ENCODE measurements around the gene PLD1. TPM values are rescaled to one million over a fixed set of nuclear protein-coding genes. Genes with fewer than 3 reads are reported as not detected.

The PLD1 gene
- total RNA-seq, 1 donor from 2014 or later: 0.21 TPM

DNA sequence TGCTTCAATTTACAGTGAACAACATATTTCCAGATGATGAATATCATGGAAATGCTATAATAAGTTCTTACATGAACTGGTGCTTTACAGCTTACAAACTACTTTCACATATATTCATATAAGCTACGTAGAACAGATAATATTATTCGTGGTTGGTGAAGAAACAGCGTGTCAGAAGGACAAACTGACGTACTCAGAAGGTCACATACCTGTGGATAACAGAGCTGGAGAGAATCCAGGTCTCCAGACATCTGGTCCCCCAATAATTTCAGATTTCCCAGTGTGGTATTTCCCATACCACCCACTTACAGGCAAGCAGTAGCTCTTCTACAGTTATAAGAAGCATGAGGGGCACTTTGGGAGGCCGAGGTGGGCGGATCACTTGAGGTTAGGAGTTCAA, 156.6 kb downstream of the PLD1 start:
- Mint-ChIP-seq H3K27me3 (ENCODE audit: insufficient read depth, low read depth) (no peaks in the 10 kb centered on the region), H3K4me1 (no peaks in the 10 kb centered on the region), H3K27ac (no peak overlapping the region), H3K36me3 (no peaks in the 10 kb centered on the region), H3K9me3 (no peaks in the 10 kb centered on the region), H3K4me3 (no peak overlapping the region)
- no peak for DNase-seq (ENCODE audit: low spot score)
- Histone ChIP-seq H3K4me1 (no peaks in the 10 kb centered on the region), H3K4me2 (no peak overlapping the region), H3K36me3 (no peaks in the 10 kb centered on the region), H2AFZ (replicated peaks) (no peak overlapping the region), H4K20me1 (ENCODE audit: low read depth) (no peaks in the 10 kb centered on the region), H3K27ac (no peak overlapping the region), H3K4me3 (no peak overlapping the region), H3K9me3 (ENCODE audit: low read depth) (no peaks in the 10 kb centered on the region), H3K9ac (no peak overlapping the region), H3K27me3 (no peaks in the 10 kb centered on the region), H3K79me2 (ENCODE audit: low read depth) (no peaks in the 10 kb centered on the region), H3F3A (ENCODE audit: low read depth) (no peaks in the 10 kb centered on the region)
- no peak for TF ChIP-seq EZH2phosphoT487 (IDR thresholded peaks at IDR 0.05)
- TF ChIP-seq EZH2 (IDR thresholded peaks at IDR 0.05): no peak

GRCh38 chr3:171652932-171653331, 157.4 kb downstream of the PLD1 start:
- Histone ChIP-seq H3K27ac (no peak overlapping the region), H3K9ac (no peak overlapping the region), H3K4me2 (no peak overlapping the region), H3K4me3 (no peak overlapping the region), H3K27me3 (no peaks in the 10 kb centered on the region), H2AFZ (replicated peaks) (no peak overlapping the region), H3K79me2 (ENCODE audit: low read depth) (no peaks in the 10 kb centered on the region), H3K9me3 (ENCODE audit: low read depth) (no peaks in the 10 kb centered on the region), H3F3A (ENCODE audit: low read depth) (no peaks in the 10 kb centered on the region), H3K36me3 (no peaks in the 10 kb centered on the region), H3K4me1 (no peaks in the 10 kb centered on the region), H4K20me1 (ENCODE audit: low read depth) (no peaks in the 10 kb centered on the region)
- no peak for TF ChIP-seq EZH2phosphoT487 (IDR thresholded peaks at IDR 0.05)
- TF ChIP-seq EZH2 (IDR thresholded peaks at IDR 0.05): no peak
- TF ChIP-seq, protein P1, sequence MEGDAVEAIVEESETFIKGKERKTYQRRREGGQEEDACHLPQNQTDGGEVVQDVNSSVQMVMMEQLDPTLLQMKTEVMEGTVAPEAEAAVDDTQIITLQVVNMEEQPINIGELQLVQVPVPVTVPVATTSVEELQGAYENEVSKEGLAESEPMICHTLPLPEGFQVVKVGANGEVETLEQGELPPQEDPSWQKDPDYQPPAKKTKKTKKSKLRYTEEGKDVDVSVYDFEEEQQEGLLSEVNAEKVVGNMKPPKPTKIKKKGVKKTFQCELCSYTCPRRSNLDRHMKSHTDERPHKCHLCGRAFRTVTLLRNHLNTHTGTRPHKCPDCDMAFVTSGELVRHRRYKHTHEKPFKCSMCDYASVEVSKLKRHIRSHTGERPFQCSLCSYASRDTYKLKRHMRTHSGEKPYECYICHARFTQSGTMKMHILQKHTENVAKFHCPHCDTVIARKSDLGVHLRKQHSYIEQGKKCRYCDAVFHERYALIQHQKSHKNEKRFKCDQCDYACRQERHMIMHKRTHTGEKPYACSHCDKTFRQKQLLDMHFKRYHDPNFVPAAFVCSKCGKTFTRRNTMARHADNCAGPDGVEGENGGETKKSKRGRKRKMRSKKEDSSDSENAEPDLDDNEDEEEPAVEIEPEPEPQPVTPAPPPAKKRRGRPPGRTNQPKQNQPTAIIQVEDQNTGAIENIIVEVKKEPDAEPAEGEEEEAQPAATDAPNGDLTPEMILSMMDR (IDR thresholded peaks at IDR 0.05): no peak
- Mint-ChIP-seq H3K27me3 (ENCODE audit: insufficient read depth, low read depth) (no peaks in the 10 kb centered on the region), H3K9me3 (no peaks in the 10 kb centered on the region), H3K4me3 (no peak overlapping the region), H3K36me3 (no peaks in the 10 kb centered on the region), H3K4me1 (no peaks in the 10 kb centered on the region), H3K27ac (no peak overlapping the region)
- no peak for DNase-seq (ENCODE audit: low spot score)

- TF ChIP-seq, protein P1 (IDR thresholded peaks at IDR 0.05): no peak
- TF ChIP-seq EZH2phosphoT487 (IDR thresholded peaks at IDR 0.05) (no peak), EZH2 (IDR thresholded peaks at IDR 0.05) (no peak)
- Histone ChIP-seq H3K9me3 (ENCODE audit: low read depth) (no peaks in the 10 kb centered on the region), H3K79me2 (ENCODE audit: low read depth) (no peaks in the 10 kb centered on the region), H2AFZ (replicated peaks) (peak overlapping the region; percentile 51), H3K4me3 (no peak overlapping the region), H3K4me2 (no peak overlapping the region), H3K27ac (no peak overlapping the region), H4K20me1 (ENCODE audit: low read depth) (no peaks in the 10 kb centered on the region), H3K9ac (no peak overlapping the region), H3K36me3 (no peaks in the 10 kb centered on the region), H3F3A (ENCODE audit: low read depth) (no peaks in the 10 kb centered on the region), H3K4me1 (no peaks in the 10 kb centered on the region), H3K27me3 (no peaks in the 10 kb centered on the region)
- DNase-seq (ENCODE audit: low spot score): no peak
- Mint-ChIP-seq H3K4me1 (peaks cover 9% of the 10 kb centered on the region), H3K4me3 (no peak overlapping the region), H3K9me3 (no peaks in the 10 kb centered on the region), H3K36me3 (no peaks in the 10 kb centered on the region), H3K27me3 (ENCODE audit: insufficient read depth, low read depth) (peaks cover 2% of the 10 kb centered on the region), H3K27ac (no peak overlapping the region)
Observed at GRCh38 chr3:171649911-171650592, 160.2 kb downstream of the PLD1 start.

DNA sequence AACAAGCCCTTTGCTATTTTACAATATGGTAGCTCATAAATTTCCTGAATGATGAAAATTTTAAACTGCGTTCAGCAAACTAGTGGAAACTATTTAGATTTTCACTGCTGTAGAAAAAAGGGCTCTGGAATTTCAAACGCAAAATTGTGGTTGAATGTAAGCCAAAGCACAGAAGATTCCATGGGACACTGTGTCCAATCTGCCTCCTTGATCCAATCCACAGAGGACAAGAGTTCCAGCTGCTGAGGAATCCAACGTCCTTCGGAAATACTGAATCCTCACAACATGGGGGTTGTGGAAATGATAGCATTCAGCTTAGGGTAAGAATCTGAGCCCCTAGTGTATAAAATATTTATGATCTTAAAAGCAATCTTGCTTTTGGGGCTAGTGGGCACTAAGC, 161.0 kb downstream of the PLD1 start:
- no peaks in the 10 kb centered on the region for H3K36me3 ChIP-seq
- no peak overlapping the region for H3K4me3 ChIP-seq
- no peaks in the 10 kb centered on the region for H4K20me1 ChIP-seq (ENCODE audit: low read depth)
- H3K4me1 ChIP-seq: no peaks in the 10 kb centered on the region
- no peaks in the 10 kb centered on the region for H3F3A ChIP-seq (ENCODE audit: low read depth)
- Mint-ChIP-seq H3K27ac (no peak overlapping the region), H3K36me3 (no peaks in the 10 kb centered on the region), H3K4me3 (no peak overlapping the region), H3K27me3 (ENCODE audit: insufficient read depth, low read depth) (peaks cover 2% of the 10 kb centered on the region), H3K4me1 (peaks cover 9% of the 10 kb centered on the region), H3K9me3 (no peaks in the 10 kb centered on the region)
- no peak overlapping the region for H2AFZ ChIP-seq (replicated peaks)
- H3K9me3 ChIP-seq (ENCODE audit: low read depth): no peaks in the 10 kb centered on the region
- H3K79me2 ChIP-seq (ENCODE audit: low read depth): no peaks in the 10 kb centered on the region
- DNase-seq (ENCODE audit: low spot score): no peak
- no peak overlapping the region for H3K27ac ChIP-seq
- H3K4me2 ChIP-seq: no peak overlapping the region
- H3K27me3 ChIP-seq: no peaks in the 10 kb centered on the region
- no peak overlapping the region for H3K9ac ChIP-seq
- TF ChIP-seq EZH2phosphoT487 (IDR thresholded peaks at IDR 0.05): no peak
- TF ChIP-seq EZH2 (IDR thresholded peaks at IDR 0.05): no peak
- TF ChIP-seq, protein P1 (IDR thresholded peaks at IDR 0.05): no peak
